HepG2 (cell line): ENCODE results near the gene LRRC8D. TPM values are rescaled to one million over a fixed set of nuclear protein-coding genes. Genes with fewer than 3 reads are reported as not detected.
A peak's percentile ranks its signal among the peaks of the same experiment; 100 is the strongest.

ENCODE experiments used
- CBX1 ChIP-seq: IDR thresholded peaks from one replicate; pipeline ENCODE4 v1.6.1; 2016; ENCODE audit warnings: antibody characterized with exemption, low read depth
- DPF2 ChIP-seq: sonication (generic); formaldehyde crosslinking; IDR thresholded peaks from 2 replicates; pipeline ENCODE4 v1.4.0; 2020; ENCODE audit warnings: mild to moderate bottlenecking, low read depth, missing genetic modification reagents, borderline replicate concordance
- EZH2 ChIP-seq: conservative IDR thresholded peaks from 2 replicates; pipeline ENCODE4 v1.6.1; 2012; ENCODE audit warnings: mild to moderate bottlenecking, low read depth, low read length, moderate library complexity
- GRHL1 ChIP-seq: sonication (generic); formaldehyde crosslinking; conservative IDR thresholded peaks from 2 replicates; pipeline ENCODE4 v1.8.0; 2022; ENCODE audit warnings: missing genetic modification reagents
- GTF3A ChIP-seq: sonication (generic); formaldehyde crosslinking; conservative IDR thresholded peaks from 2 replicates; pipeline ENCODE4 v1.4.0; 2020; ENCODE audit warnings: mild to moderate bottlenecking, missing genetic modification reagents
- KAT7 ChIP-seq: IDR thresholded peaks from 2 replicates; pipeline ENCODE4 v1.6.1; 2018; ENCODE audit warnings: borderline replicate concordance, missing compliant biosample characterization
- KLF12 ChIP-seq: sonication (generic); formaldehyde crosslinking; IDR thresholded peaks from 2 replicates; pipeline ENCODE4 v1.4.0; 2020; ENCODE audit warnings: missing genetic modification reagents, borderline replicate concordance
- MBNL3 ChIP-seq: fragments of 250-450 bp; sonication (Bioruptor Pico); conservative IDR thresholded peaks from 2 replicates; pipeline ENCODE4 v1.8.0; 2022; ENCODE audit warnings: mild to moderate bottlenecking, inconsistent platforms
- NAIF1 ChIP-seq: sonication (generic); formaldehyde crosslinking; IDR thresholded peaks from 2 replicates; pipeline ENCODE4 v1.5.0; 2020; ENCODE audit warnings: mild to moderate bottlenecking, missing genetic modification reagents, borderline replicate concordance
- NONO ChIP-seq, 2 experiments: fragments of 450-650 bp in 1 of 2; sonication (generic) in 1 of 2; formaldehyde crosslinking in 1 of 2; IDR thresholded peaks in 1 of 2; conservative IDR thresholded peaks in 1 of 2; 2 replicates each; pipeline versions ENCODE4 v1.6.1 to v1.8.0; 2017 to 2022; ENCODE audit warnings: mild to moderate bottlenecking in 1 of 2, missing genetic modification reagents in 1 of 2, moderate library complexity in 1 of 2
- POGZ ChIP-seq: sonication (generic); formaldehyde crosslinking; IDR thresholded peaks from 2 replicates; pipeline ENCODE4 v1.4.0; 2020; ENCODE audit warnings: mild to moderate bottlenecking, missing genetic modification reagents
- PPARG ChIP-seq: conservative IDR thresholded peaks from 2 replicates; pipeline ENCODE4 v1.6.1; 2016; ENCODE audit warnings: missing biosample characterization, missing genetic modification reagents
- SALL2 ChIP-seq: sonication (generic); formaldehyde crosslinking; IDR thresholded peaks from 2 replicates; pipeline ENCODE4 v1.8.1; 2023; ENCODE audit warnings: mild to moderate bottlenecking, missing genetic modification reagents, inconsistent platforms
- SRSF9 ChIP-seq: fragments of 200-400 bp; formaldehyde crosslinking; IDR thresholded peaks from 2 replicates; pipeline ENCODE4 v1.6.1; 2018; ENCODE audit warnings: borderline replicate concordance, mild to moderate bottlenecking, low read depth, low read length; ENCODE audit not compliant: insufficient read depth, poor library complexity, severe bottlenecking
- YY1 ChIP-seq: IDR thresholded peaks from 2 replicates; pipeline ENCODE4 v1.6.1; 2011; ENCODE audit warnings: low read length, low read depth, moderate library complexity, mild to moderate bottlenecking; ENCODE audit not compliant: insufficient read depth, insufficient replicate concordance
- ZNF343 ChIP-seq: sonication (generic); formaldehyde crosslinking; IDR thresholded peaks from 2 replicates; pipeline ENCODE4 v1.4.0; 2020; ENCODE audit warnings: mild to moderate bottlenecking, missing genetic modification reagents
- ZNF383 ChIP-seq: sonication (generic); formaldehyde crosslinking; IDR thresholded peaks from 2 replicates; pipeline ENCODE4 v1.4.0; 2020; ENCODE audit warnings: missing genetic modification reagents, mild to moderate bottlenecking, borderline replicate concordance
- ZNF556 ChIP-seq: sonication (generic); formaldehyde crosslinking; IDR thresholded peaks from 2 replicates; pipeline ENCODE4 v1.4.0; 2020; ENCODE audit warnings: mild to moderate bottlenecking, missing genetic modification reagents, borderline replicate concordance
- ZNF558 ChIP-seq: sonication (generic); formaldehyde crosslinking; IDR thresholded peaks from 2 replicates; pipeline ENCODE4 v1.9.0; 2022; ENCODE audit warnings: mild to moderate bottlenecking, missing genetic modification reagents, borderline replicate concordance
- ZSCAN12 ChIP-seq: sonication (generic); formaldehyde crosslinking; IDR thresholded peaks from 2 replicates; pipeline ENCODE4 v1.9.0; 2021; ENCODE audit warnings: mild to moderate bottlenecking, missing genetic modification reagents
- polyA plus RNA-seq, 8 experiments: library from polyadenylated mRNA; depleted of rRNA in 3 of 8; stranded (reverse) in 7 of 8; unstranded in 1 of 8; fragments of >200 nt; fragmentation: Illumina TruSeq in 4 of 8; extraction: Trizol in 4 of 8; gene quantifications; 2 replicates each; pipeline versions ENCODE4 v1.2.1 to v1.2.3, GENCODE V29; 2011 to 2016; ENCODE audit warnings: low read depth in 4 of 8, missing spikeins in 1 of 8, mixed read lengths in 1 of 8; ENCODE audit not compliant: insufficient read depth in 1 of 8
- total RNA-seq, 5 experiments: library from RNA; depleted of rRNA; stranded (reverse); fragments of >200 nt; fragmentation: Illumina TruSeq; extraction: Trizol; gene quantifications; 2 replicates each; pipeline ENCODE4 v1.2.3, GENCODE V29; 2016; ENCODE audit warnings: low read depth in 1 of 5
- TF ChIP-seq, protein P1 (sequence below): IDR thresholded peaks from 2 replicates; pipeline ENCODE4 v1.6.1; 2016; ENCODE audit warnings: missing compliant biosample characterization, missing genetic modification reagents, borderline replicate concordance
- TF ChIP-seq, protein P2 (sequence below): sonication (generic); formaldehyde crosslinking; IDR thresholded peaks from 2 replicates; pipeline ENCODE4 v1.5.0; 2020; ENCODE audit warnings: missing genetic modification reagents, mild to moderate bottlenecking, borderline replicate concordance
- TF ChIP-seq, protein P3 (sequence below): sonication (generic); formaldehyde crosslinking; IDR thresholded peaks from 2 replicates; pipeline ENCODE4 v1.5.0; 2020; ENCODE audit warnings: mild to moderate bottlenecking, missing genetic modification reagents

The LRRC8D gene
- total and polyA plus RNA-seq, 2 of the 13 experiments (the other 11 are each of a cell fraction or from before 2014, with no cell fraction given) = 29.9 to 45.5 TPM

- TF ChIP-seq SRSF9 = no peak
- TF ChIP-seq, protein P1, sequence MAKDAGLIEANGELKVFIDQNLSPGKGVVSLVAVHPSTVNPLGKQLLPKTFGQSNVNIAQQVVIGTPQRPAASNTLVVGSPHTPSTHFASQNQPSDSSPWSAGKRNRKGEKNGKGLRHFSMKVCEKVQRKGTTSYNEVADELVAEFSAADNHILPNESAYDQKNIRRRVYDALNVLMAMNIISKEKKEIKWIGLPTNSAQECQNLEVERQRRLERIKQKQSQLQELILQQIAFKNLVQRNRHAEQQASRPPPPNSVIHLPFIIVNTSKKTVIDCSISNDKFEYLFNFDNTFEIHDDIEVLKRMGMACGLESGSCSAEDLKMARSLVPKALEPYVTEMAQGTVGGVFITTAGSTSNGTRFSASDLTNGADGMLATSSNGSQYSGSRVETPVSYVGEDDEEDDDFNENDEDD = no peak
- TF ChIP-seq ZNF558 (CRISPR knock-in tag) = no peak
- TF ChIP-seq ZNF383 (CRISPR knock-in tag) = no peak
- no peak for TF ChIP-seq GRHL1 (CRISPR knock-in tag)
- no peak for TF ChIP-seq GTF3A (CRISPR knock-in tag)
- no peak for TF ChIP-seq ZNF343 (CRISPR knock-in tag)
- no peak for TF ChIP-seq MBNL3 (CRISPR knock-in tag)
- TF ChIP-seq CBX1 = no peak
- no peak for TF ChIP-seq NONO (IDR thresholded peaks at IDR 0.05)
- TF ChIP-seq NONO (CRISPR knock-in tag; conservative IDR thresholded peaks at IDR 0.05) = no peak
- TF ChIP-seq YY1 = no peak
- TF ChIP-seq NAIF1 (CRISPR knock-in tag) = no peak
- TF ChIP-seq PPARG (CRISPR knock-in tag) = 0 out of 2 replicates have a peak, but pooled peaks have one; percentile 19
- TF ChIP-seq DPF2 (CRISPR knock-in tag) = peak; percentile 65
- no peak for TF ChIP-seq ZNF556 (CRISPR knock-in tag)
- no peak for TF ChIP-seq KLF12 (CRISPR knock-in tag)
- TF ChIP-seq, protein P2, sequence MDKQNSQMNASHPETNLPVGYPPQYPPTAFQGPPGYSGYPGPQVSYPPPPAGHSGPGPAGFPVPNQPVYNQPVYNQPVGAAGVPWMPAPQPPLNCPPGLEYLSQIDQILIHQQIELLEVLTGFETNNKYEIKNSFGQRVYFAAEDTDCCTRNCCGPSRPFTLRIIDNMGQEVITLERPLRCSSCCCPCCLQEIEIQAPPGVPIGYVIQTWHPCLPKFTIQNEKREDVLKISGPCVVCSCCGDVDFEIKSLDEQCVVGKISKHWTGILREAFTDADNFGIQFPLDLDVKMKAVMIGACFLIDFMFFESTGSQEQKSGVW (CRISPR knock-in tag) = no peak
- no peak for TF ChIP-seq EZH2
- TF ChIP-seq, protein P3, sequence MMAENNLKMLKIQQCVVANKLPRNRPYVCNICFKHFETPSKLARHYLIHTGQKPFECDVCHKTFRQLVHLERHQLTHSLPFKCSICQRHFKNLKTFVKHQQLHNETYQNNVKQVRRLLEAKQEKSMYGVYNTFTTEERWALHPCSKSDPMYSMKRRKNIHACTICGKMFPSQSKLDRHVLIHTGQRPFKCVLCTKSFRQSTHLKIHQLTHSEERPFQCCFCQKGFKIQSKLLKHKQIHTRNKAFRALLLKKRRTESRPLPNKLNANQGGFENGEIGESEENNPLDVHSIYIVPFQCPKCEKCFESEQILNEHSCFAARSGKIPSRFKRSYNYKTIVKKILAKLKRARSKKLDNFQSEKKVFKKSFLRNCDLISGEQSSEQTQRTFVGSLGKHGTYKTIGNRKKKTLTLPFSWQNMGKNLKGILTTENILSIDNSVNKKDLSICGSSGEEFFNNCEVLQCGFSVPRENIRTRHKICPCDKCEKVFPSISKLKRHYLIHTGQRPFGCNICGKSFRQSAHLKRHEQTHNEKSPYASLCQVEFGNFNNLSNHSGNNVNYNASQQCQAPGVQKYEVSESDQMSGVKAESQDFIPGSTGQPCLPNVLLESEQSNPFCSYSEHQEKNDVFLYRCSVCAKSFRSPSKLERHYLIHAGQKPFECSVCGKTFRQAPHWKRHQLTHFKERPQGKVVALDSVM (CRISPR knock-in tag) = no peak
- peak; percentile 61; the same call in 1 of the 2 replicates for TF ChIP-seq POGZ (CRISPR knock-in tag)
- TF ChIP-seq KAT7 = no peak
- no peak for TF ChIP-seq SALL2 (CRISPR knock-in tag)
- no peak for TF ChIP-seq ZSCAN12
These were observed 10.0 kb upstream of the LRRC8D start (continued) for GRCh38 chr1:89810880-89811279.
